Stimulated activated CD8-positive, alpha-beta memory T cell treated with anti-CD3 and anti-CD28 coated beads, Interleukin-7, amount 100 ng/mL, for 48 hours (primary cell): ENCODE measurements around the gene BIRC6.
"Not testable (repeated sequence)": the region's sequence is repeated elsewhere in the genome, so short reads cannot be mapped to it uniquely, and the experiment has no call there.

Experiments
- DNase-seq, 2 donors: peaks; one replicate each; pipeline ENCODE4 v3.0.0-alpha.2; 2020; ENCODE audit warnings: low read depth in 1 of 2; ENCODE audit errors: extremely low read depth in 1 of 2

Gene BIRC6

GRCh38 chr2:32436150-32436549 lies 79.3 kb downstream of the BIRC6 start:
- DNase-seq, result no peak

GRCh38 chr2:32442020-32442467 lies 85.2 kb downstream of the BIRC6 start:
- DNase-seq, result no peak

- no peak for DNase-seq
Observed at GRCh38 chr2:32446369-32446768, 89.5 kb downstream of the BIRC6 start.

GRCh38 chr2:32450851-32451250 lies 94.0 kb downstream of the BIRC6 start:
- no peak for DNase-seq

- DNase-seq, result no peak
Observed at GRCh38 chr2:32452338-32453064, 95.7 kb downstream of the BIRC6 start.

- no peak for DNase-seq
Observed at GRCh38 chr2:32453242-32454062, 96.6 kb downstream of the BIRC6 start.

- DNase-seq, result no peak
Observed at GRCh38 chr2:32455816-32456215, 99.0 kb downstream of the BIRC6 start.

GRCh38 chr2:32456808-32457207 lies 100.0 kb downstream of the BIRC6 start:
- no peak for DNase-seq

- no peak for DNase-seq
Observed at GRCh38 chr2:32457814-32458213, 101.0 kb downstream of the BIRC6 start.

- DNase-seq, result not testable (repeated sequence)
Observed at GRCh38 chr2:32460861-32461260, 104.0 kb downstream of the BIRC6 start.

- no peak for DNase-seq
Observed at GRCh38 chr2:32463110-32463509, 106.3 kb downstream of the BIRC6 start.

GRCh38 chr2:32464431-32464830 lies 107.6 kb downstream of the BIRC6 start:
- DNase-seq, result no peak

GRCh38 chr2:32472605-32473004 lies 115.8 kb downstream of the BIRC6 start:
- DNase-seq, result no peak

GRCh38 chr2:32474381-32474780 lies 117.6 kb downstream of the BIRC6 start:
- DNase-seq, result no peak

- DNase-seq, result no peak
Observed at GRCh38 chr2:32478889-32479620, 122.2 kb downstream of the BIRC6 start.

GRCh38 chr2:32479993-32480392 lies 123.2 kb downstream of the BIRC6 start:
- no peak for DNase-seq

GRCh38 chr2:32482471-32482870 lies 125.6 kb downstream of the BIRC6 start:
- no peak for DNase-seq

GRCh38 chr2:32484937-32485336 lies 128.1 kb downstream of the BIRC6 start:
- no peak for DNase-seq

- no peak for DNase-seq
Observed at GRCh38 chr2:32485399-32485798, 128.6 kb downstream of the BIRC6 start.

GRCh38 chr2:32489061-32489460 lies 132.2 kb downstream of the BIRC6 start:
- DNase-seq, result no peak

GRCh38 chr2:32491346-32491745 lies 134.5 kb downstream of the BIRC6 start:
- no peak for DNase-seq
